Stimulated activated naive B cell treated with anti-CD40 and anti-IgM and Interleukin-4, amounts not matched to agents 10 μg/mL and 1 μg/mL and 100 μg/mL, for 72 hours (primary cell): ENCODE data around the gene MAP6.

Experiments used
- ATAC-seq, 2 donors: fragments of 150-1000 bp; cut with Tn5 transposase; replicated peaks; 2 replicates each; pipeline ENCODE4 v1.10.0; 2021; ENCODE audit warnings: moderate library complexity in 1 of 2
- DNase-seq: peaks from one replicate; pipeline ENCODE4 v3.0.0; 2021
- H3K27ac Mint-ChIP-seq: one replicate; pipeline ENCODE4 v1.8.0; 2022; ENCODE audit warnings: mild to moderate bottlenecking, mixed read lengths
- H3K27me3 Mint-ChIP-seq, 2 donors: one replicate each; pipeline ENCODE4 v1.8.0; 2022; ENCODE audit warnings: mixed read lengths in 2 of 2
- H3K36me3 Mint-ChIP-seq, 2 donors: one replicate each; pipeline ENCODE4 v1.8.0; 2022; ENCODE audit warnings: mixed read lengths in 2 of 2, mild to moderate bottlenecking in 1 of 2
- H3K4me1 Mint-ChIP-seq, 2 donors: one replicate each; pipeline ENCODE4 v1.8.0; 2022; ENCODE audit warnings: mixed read lengths in 2 of 2, mild to moderate bottlenecking in 1 of 2
- H3K4me3 Mint-ChIP-seq, 2 donors: one replicate each; pipeline ENCODE4 v1.8.0; 2022; ENCODE audit warnings: mild to moderate bottlenecking in 2 of 2, mixed read lengths in 2 of 2, moderate library complexity in 1 of 2
- H3K9me3 Mint-ChIP-seq, 2 donors: one replicate each; pipeline ENCODE4 v1.8.0; 2022; ENCODE audit warnings: mixed read lengths in 2 of 2, mild to moderate bottlenecking in 1 of 2

The MAP6 gene

GRCh38 chr11:75631086-75631730 lies 37.6 kb downstream of the MAP6 start:
- H3K27ac Mint-ChIP-seq = no peak overlapping the region
- H3K9me3 Mint-ChIP-seq = no peaks in the 10 kb centered on the region
- DNase-seq = no peak
- no peak for ATAC-seq
- H3K36me3 Mint-ChIP-seq = no peaks in the 10 kb centered on the region
- H3K27me3 Mint-ChIP-seq = peaks cover 34 to 36% of the 10 kb centered on the region in 2 donors
- H3K4me1 Mint-ChIP-seq = no peaks in the 10 kb centered on the region
- no peak overlapping the region for H3K4me3 Mint-ChIP-seq

DNA sequence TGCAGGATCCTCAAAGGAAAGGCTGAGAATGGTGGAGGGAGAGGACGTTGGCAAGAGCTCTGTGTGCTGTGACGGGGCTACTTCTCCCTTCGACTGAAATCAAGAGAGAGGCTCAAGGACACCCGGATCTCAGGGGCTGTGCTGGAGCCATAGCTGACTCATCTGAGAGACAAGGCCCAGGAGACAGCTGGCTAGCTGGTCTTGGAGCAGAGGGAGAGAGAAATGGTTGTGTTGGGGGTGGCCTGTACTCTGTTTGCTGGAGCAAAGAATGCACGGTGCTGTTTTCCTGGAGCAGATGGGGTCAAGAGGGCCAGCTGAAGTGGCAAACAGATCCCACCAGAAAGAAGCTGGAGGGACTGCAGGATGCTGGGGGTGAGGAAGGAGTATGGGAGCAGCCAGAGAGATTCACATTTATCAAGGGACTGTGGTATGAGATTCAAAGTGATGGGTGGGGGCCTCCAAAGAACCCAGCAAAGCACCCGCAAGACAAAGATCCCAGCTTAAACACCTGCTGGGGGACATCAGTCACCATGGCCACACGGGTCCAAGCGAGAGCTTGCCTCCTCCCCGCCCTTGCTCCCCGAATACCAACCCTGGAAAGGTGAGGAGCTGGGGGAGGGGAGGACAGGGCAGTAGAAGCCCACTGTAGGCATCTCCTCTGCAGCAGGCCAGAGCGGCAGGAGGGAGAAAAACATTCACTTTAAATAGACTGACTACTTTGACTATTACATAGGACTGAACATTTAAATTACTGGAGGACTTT lies 40.8 kb downstream of the MAP6 start:
- ATAC-seq = no peak
- no peak overlapping the region for H3K27ac Mint-ChIP-seq

DNA sequence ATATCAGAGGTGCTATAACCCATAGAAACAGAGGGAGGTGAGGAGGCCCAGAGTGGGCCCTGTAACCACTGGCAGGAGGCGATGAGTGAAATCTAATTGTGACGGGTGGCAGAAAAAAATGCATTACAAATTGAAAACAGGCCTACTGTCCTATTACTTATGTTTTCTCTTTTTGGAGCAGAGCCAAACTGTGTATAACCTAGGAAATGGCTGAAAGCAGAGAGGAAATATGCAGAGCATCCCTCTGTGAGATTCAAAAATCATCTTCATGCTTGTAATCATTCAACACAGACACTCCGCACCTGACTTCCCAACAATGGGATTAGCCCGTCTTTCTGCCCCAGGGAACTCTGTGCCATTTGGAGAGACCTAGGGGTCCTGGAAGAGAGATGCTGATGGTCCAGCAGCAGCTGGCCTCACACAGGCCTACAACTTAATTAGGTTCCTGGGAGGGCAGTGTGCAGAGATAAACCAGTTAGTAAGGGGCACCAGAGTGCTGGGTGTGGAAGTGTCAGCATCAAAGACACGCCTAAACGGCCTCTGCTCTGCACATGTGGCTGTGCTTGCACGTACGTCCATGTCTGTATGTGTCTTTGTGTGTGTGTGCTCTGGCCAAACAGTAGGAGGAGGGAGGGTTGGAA lies 41.8 kb downstream of the MAP6 start:
- no peak for DNase-seq
- H3K36me3 Mint-ChIP-seq = no peaks in the 10 kb centered on the region
- H3K27ac Mint-ChIP-seq = no peak overlapping the region
- H3K27me3 Mint-ChIP-seq = peaks cover 16 to 18% of the 10 kb centered on the region in 2 donors
- H3K4me3 Mint-ChIP-seq = no peak overlapping the region
- ATAC-seq = no peak
- peaks cover 0 to 2% of the 10 kb centered on the region in 2 donors for H3K4me1 Mint-ChIP-seq
- H3K9me3 Mint-ChIP-seq = no peaks in the 10 kb centered on the region

More for the DNA sequence above, 40.8 kb downstream of the MAP6 start:
- H3K27me3 Mint-ChIP-seq = peaks cover 22 to 24% of the 10 kb centered on the region in 2 donors
- no peaks in the 10 kb centered on the region for H3K9me3 Mint-ChIP-seq
- no peak overlapping the region for H3K4me3 Mint-ChIP-seq
- no peaks in the 10 kb centered on the region for H3K36me3 Mint-ChIP-seq
- peaks cover 0 to 2% of the 10 kb centered on the region in 2 donors for H3K4me1 Mint-ChIP-seq
- DNase-seq = no peak

DNA sequence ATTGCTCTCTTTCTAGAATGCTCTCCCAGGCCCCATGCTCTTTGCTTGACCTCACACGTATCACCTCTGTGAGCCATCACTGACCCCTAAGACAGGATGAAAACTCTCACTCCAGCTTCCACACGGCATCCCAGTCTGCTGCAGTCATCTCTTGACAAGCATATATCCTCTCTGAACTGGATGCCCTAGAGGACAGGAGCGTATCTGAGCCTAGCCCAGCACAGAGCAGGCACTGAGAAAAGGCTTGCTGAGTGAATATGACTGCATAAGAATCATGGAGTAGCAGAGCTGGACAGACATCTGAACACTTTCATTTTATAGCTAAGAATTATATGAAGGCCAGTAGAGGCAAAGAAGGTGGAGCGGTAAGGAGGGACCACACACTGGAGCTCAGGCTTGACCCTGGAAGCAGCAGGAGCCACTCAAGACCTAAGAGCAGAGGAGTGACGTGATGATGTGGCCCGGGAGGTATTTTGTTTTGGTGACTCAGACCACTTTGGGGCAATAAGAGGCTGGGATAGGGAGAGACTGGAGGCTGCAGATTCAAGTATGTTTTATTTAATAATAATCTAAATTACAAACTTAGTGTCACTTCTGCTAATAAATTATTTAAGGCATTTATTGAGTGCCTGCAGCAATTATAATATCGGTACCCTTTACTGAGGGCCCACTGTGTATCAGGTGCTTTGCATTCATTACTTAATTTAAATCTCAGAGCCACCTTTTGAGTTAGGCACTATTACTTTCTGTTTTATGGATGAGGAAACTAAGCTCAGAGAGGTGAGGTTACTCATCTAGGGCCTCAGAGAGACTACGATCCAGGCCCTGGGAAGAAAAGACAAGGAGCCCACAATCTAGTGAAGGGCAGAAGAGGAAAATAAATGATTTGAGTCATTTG lies 42.6 kb downstream of the MAP6 start:
- no peaks in the 10 kb centered on the region for H3K9me3 Mint-ChIP-seq
- no peak for DNase-seq
- peaks cover 8 to 11% of the 10 kb centered on the region in 2 donors for H3K27me3 Mint-ChIP-seq
- no peak for ATAC-seq
- no peak overlapping the region for H3K27ac Mint-ChIP-seq
- H3K4me1 Mint-ChIP-seq = peaks cover 0 to 2% of the 10 kb centered on the region in 2 donors
- H3K4me3 Mint-ChIP-seq = no peak overlapping the region
- no peaks in the 10 kb centered on the region for H3K36me3 Mint-ChIP-seq

- ATAC-seq = peak in 1 of 2 donors; percentile 23
- no peaks in the 10 kb centered on the region for H3K9me3 Mint-ChIP-seq
- no peaks in the 10 kb centered on the region for H3K36me3 Mint-ChIP-seq
- H3K27me3 Mint-ChIP-seq = peaks cover 7 to 12% of the 10 kb centered on the region in 2 donors
- no peak overlapping the region for H3K4me3 Mint-ChIP-seq
- no peak overlapping the region for H3K27ac Mint-ChIP-seq
- no peak for DNase-seq
- peaks cover 0 to 2% of the 10 kb centered on the region in 2 donors for H3K4me1 Mint-ChIP-seq
These were observed 43.8 kb downstream of the MAP6 start for GRCh38 chr11:75625021-75625420.

GRCh38 chr11:75616281-75616680 lies 52.6 kb downstream of the MAP6 start:
- no peak overlapping the region for H3K27ac Mint-ChIP-seq
- peaks cover 3 to 8% of the 10 kb centered on the region in 2 donors for H3K9me3 Mint-ChIP-seq
- ATAC-seq (no peak), DNase-seq (no peak)
- peaks cover 5 to 9% of the 10 kb centered on the region in 2 donors for H3K36me3 Mint-ChIP-seq
- H3K4me3 Mint-ChIP-seq = no peak overlapping the region
- no peaks in the 10 kb centered on the region for H3K4me1 Mint-ChIP-seq
- peaks cover 10 to 17% of the 10 kb centered on the region in 2 donors for H3K27me3 Mint-ChIP-seq

GRCh38 chr11:75615751-75616150 lies 53.1 kb downstream of the MAP6 start:
- H3K27ac Mint-ChIP-seq = no peak overlapping the region
- peaks cover 3 to 8% of the 10 kb centered on the region in 2 donors for H3K9me3 Mint-ChIP-seq
- H3K4me1 Mint-ChIP-seq = no peaks in the 10 kb centered on the region
- H3K36me3 Mint-ChIP-seq = peaks cover 5 to 9% of the 10 kb centered on the region in 2 donors
- no peak for ATAC-seq
- H3K27me3 Mint-ChIP-seq = peaks cover 10 to 20% of the 10 kb centered on the region in 2 donors
- DNase-seq = no peak
- no peak overlapping the region for H3K4me3 Mint-ChIP-seq

GRCh38 chr11:75611823-75612222 lies 57.0 kb downstream of the MAP6 start:
- no peak overlapping the region for H3K4me3 Mint-ChIP-seq
- H3K4me1 Mint-ChIP-seq = no peaks in the 10 kb centered on the region
- peaks cover 11 to 24% of the 10 kb centered on the region in 2 donors for H3K27me3 Mint-ChIP-seq
- no peaks in the 10 kb centered on the region for H3K36me3 Mint-ChIP-seq
- H3K27ac Mint-ChIP-seq = no peak overlapping the region
- H3K9me3 Mint-ChIP-seq = no peaks in the 10 kb centered on the region
- DNase-seq = no peak
- ATAC-seq = no peak

DNA sequence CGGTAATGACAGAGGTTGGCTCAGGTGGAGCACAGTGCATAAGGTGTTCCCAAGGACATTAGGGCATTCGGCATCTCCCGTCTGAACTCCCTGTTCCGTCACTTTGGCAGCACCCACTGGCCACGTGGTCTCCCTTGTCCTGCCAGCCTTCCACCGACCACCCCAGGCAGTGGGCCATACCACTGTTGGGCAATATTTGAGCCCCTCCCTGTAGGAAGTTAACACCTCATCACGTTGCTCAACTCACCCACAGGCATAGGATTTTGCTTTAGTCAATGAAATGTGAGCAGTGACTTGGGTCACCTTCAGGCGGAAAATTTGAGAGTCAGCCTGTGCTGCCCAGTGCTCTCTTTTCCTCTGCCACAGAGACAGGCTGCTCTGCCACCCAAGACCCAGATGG lies 62.7 kb downstream of the MAP6 start:
- no peaks in the 10 kb centered on the region for H3K36me3 Mint-ChIP-seq
- H3K27ac Mint-ChIP-seq = no peak overlapping the region
- ATAC-seq (no peak), DNase-seq (no peak)
- no peaks in the 10 kb centered on the region for H3K4me1 Mint-ChIP-seq
- H3K9me3 Mint-ChIP-seq = no peaks in the 10 kb centered on the region
- H3K27me3 Mint-ChIP-seq = peaks cover 42 to 66% of the 10 kb centered on the region in 2 donors
- no peak overlapping the region for H3K4me3 Mint-ChIP-seq

- H3K27ac Mint-ChIP-seq = peak overlapping the region; percentile 27
- no peak overlapping the region for H3K4me3 Mint-ChIP-seq
- no peaks in the 10 kb centered on the region for H3K9me3 Mint-ChIP-seq
- DNase-seq = no peak
- no peaks in the 10 kb centered on the region for H3K36me3 Mint-ChIP-seq
- peaks cover 36 to 54% of the 10 kb centered on the region in 2 donors for H3K27me3 Mint-ChIP-seq
- ATAC-seq = no peak
- no peaks in the 10 kb centered on the region for H3K4me1 Mint-ChIP-seq
These were observed 64.8 kb downstream of the MAP6 start for GRCh38 chr11:75603791-75604736.

- DNase-seq (no peak), ATAC-seq (no peak)
- Mint-ChIP-seq H3K9me3 (no peaks in the 10 kb centered on the region), H3K4me1 (no peaks in the 10 kb centered on the region), H3K4me3 (no peak overlapping the region), H3K36me3 (no peaks in the 10 kb centered on the region), H3K27ac (peak overlapping the region; percentile 77), H3K27me3 (peaks cover 36 to 51% of the 10 kb centered on the region in 2 donors)
These were observed 65.9 kb downstream of the MAP6 start for GRCh38 chr11:75602951-75603350.

- no peak for DNase-seq
- no peak overlapping the region for H3K27ac Mint-ChIP-seq
- ATAC-seq = no peak
- peaks cover 32 to 39% of the 10 kb centered on the region in 2 donors for H3K27me3 Mint-ChIP-seq
- no peaks in the 10 kb centered on the region for H3K4me1 Mint-ChIP-seq
- H3K36me3 Mint-ChIP-seq = no peaks in the 10 kb centered on the region
- no peaks in the 10 kb centered on the region for H3K9me3 Mint-ChIP-seq
- H3K4me3 Mint-ChIP-seq = no peak overlapping the region
These were observed 67.3 kb downstream of the MAP6 start for GRCh38 chr11:75601494-75601893.

DNA sequence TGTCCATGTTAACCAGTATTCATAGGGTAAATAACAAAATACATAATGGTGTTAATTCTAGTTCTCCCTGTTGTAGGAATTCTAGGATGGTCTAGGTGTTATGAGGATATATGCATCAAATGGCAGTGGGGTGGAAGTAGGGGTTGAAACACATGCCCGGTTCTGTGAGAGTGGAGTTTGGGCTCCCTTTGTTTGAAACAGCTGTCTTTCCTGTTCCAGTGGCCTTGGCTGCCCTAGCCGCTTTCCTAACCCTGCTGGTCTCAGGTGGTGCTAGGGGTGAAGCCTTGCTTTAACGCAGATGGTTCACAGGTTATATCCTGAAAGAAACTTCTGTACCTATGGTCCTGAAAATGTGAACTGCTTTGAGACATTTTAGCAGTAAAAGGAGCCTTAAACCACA lies 68.5 kb downstream of the MAP6 start:
- Mint-ChIP-seq H3K27me3 (peaks cover 25 to 28% of the 10 kb centered on the region in 2 donors), H3K4me3 (no peak overlapping the region), H3K4me1 (peaks cover 7% of the 10 kb centered on the region in 2 donors), H3K27ac (no peak overlapping the region), H3K9me3 (no peaks in the 10 kb centered on the region), H3K36me3 (no peaks in the 10 kb centered on the region)
- DNase-seq (no peak), ATAC-seq (no peak)
